PC-3 (cell line): ENCODE results near the gene TBC1D3I.

Source experiments
- CTCF ChIP-seq: fragments of 300-600 bp; sonication (generic); conservative IDR thresholded peaks from 2 replicates; pipeline ENCODE4 v1.5.1; 2017; ENCODE audit warnings: antibody characterized with exemption, low read depth, mild to moderate bottlenecking, low read length
- EZH2 ChIP-seq: fragments of 300-600 bp; sonication (generic); IDR thresholded peaks from one replicate; pipeline ENCODE4 v1.6.1; 2017; ENCODE audit warnings: antibody characterized with exemption, mild to moderate bottlenecking, low read length; ENCODE audit not compliant: unreplicated experiment

- no peak for TF ChIP-seq CTCF
- no peak for TF ChIP-seq EZH2
Observed at GRCh38 chr17:36212966-36213365, 51.4 kb downstream of the TBC1D3I start.
